NB4 (cell line): Measurements from ENCODE around the gene SLC41A3.
"Not testable (repeated sequence)": the region's sequence is repeated elsewhere in the genome, so short reads cannot be mapped to it uniquely, and the experiment has no call there.

ENCODE experiments used
- DNase-seq: peaks from one replicate; pipeline ENCODE4 v3.0.0; 2010; ENCODE audit warnings: low read depth
- H3K4me3 ChIP-seq: one replicate; pipeline ENCODE4 v1.5.1; 2011; ENCODE audit warnings: mild to moderate bottlenecking, low read depth, low read length, moderate library complexity
- CTCF ChIP-seq: IDR thresholded peaks from one replicate; pipeline ENCODE4 v1.5.1; 2012; ENCODE audit warnings: low read depth, low read length
- MAX ChIP-seq: IDR thresholded peaks from 2 replicates; pipeline ENCODE4 v1.6.1; 2011; ENCODE audit warnings: low read depth, low read length
- MYC ChIP-seq: IDR thresholded peaks from 2 replicates; pipeline ENCODE4 v1.6.1; 2011; ENCODE audit warnings: low read depth, low read length
- POLR2A ChIP-seq: IDR thresholded peaks from 2 replicates; pipeline ENCODE4 v1.6.1; 2011; ENCODE audit warnings: mild to moderate bottlenecking; ENCODE audit not compliant: insufficient read length; ENCODE audit errors: extremely low read depth

SLC41A3 gene

GRCh38 chr3:126005951-126006350 lies 78.0 kb downstream of the SLC41A3 start:
- no peak for DNase-seq
- no peak overlapping the region for H3K4me3 ChIP-seq
- TF ChIP-seq MYC (no peak), POLR2A (no peak), MAX (no peak), CTCF (no peak)

- no peak for DNase-seq
- TF ChIP-seq POLR2A (no peak), CTCF (no peak), MAX (no peak), MYC (no peak)
- H3K4me3 ChIP-seq, result no peak overlapping the region
These were observed 79.2 kb downstream of the SLC41A3 start for GRCh38 chr3:126004692-126005091.

GRCh38 chr3:126004217-126004616 lies 79.7 kb downstream of the SLC41A3 start:
- no peak for TF ChIP-seq CTCF
- no peak for TF ChIP-seq MYC
- no peak for TF ChIP-seq MAX
- no peak for TF ChIP-seq POLR2A
- H3K4me3 ChIP-seq, result no peak overlapping the region
- no peak for DNase-seq

GRCh38 chr3:126003447-126004190 lies 80.3 kb downstream of the SLC41A3 start:
- no peak for DNase-seq
- no peak overlapping the region for H3K4me3 ChIP-seq
- no peak for TF ChIP-seq CTCF
- no peak for TF ChIP-seq POLR2A
- TF ChIP-seq MAX, result no peak
- no peak for TF ChIP-seq MYC

- no peak for DNase-seq
- TF ChIP-seq MYC (no peak), MAX (no peak)
- no peak overlapping the region for H3K4me3 ChIP-seq
These were observed 81.7 kb downstream of the SLC41A3 start for GRCh38 chr3:126002189-126002588.

GRCh38 chr3:125996751-125997150 lies 87.2 kb downstream of the SLC41A3 start:
- not testable (repeated sequence) for H3K4me3 ChIP-seq, DNase-seq
